Adrenal gland (tissue), 5 donors: ENCODE results near the gene TRAPPC3.

ENCODE experiments used
- POLR2A ChIP-seq, 2 donors: fragments of 450-650 bp; IDR thresholded peaks; one replicate each; pipeline ENCODE4 v1.6.1; 2017; ENCODE audit warnings: antibody characterized with exemption in 2 of 2, mild to moderate bottlenecking in 2 of 2, moderate library complexity in 1 of 2
- TF ChIP-seq, protein P1 (sequence below), 6 experiments: fragments of 450-650 bp in 4 of 6; fragments of 200-600 bp in 2 of 6; sonication (generic) in 1 of 6; IDR thresholded peaks; 1 replicate in 5 of 6; 2 replicates in 1 of 6; pipeline versions ENCODE4 v1.5.1 to v1.8.0; 2016 to 2021; ENCODE audit warnings: antibody characterized with exemption in 6 of 6, mild to moderate bottlenecking in 2 of 6, moderate library complexity in 1 of 6
- donor health status: DM: no; HTN: no; CAD: no.

DNA sequence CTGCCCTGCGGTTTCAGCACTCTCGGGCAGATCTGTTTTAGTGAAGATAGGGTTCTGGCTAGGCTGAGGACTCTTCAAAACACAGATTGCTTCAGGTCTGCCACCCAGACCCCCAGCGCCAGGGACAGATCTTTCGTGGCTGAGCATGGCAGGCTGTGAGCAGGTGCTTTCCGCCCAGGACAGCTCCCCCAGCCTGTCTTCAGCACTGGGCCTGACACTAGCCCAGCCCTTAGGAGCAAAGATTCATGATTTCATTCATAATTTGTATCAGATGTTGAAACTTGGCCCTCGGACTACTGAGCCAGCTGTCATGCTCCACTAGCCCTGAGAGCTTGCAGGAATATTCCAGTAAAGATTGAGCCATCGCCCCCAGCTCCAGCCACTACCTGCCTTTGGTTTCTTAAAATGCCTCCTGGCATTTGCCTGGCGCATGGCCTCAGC, 54.6 kb downstream of the TRAPPC3 start:
- TF ChIP-seq, protein P1, sequence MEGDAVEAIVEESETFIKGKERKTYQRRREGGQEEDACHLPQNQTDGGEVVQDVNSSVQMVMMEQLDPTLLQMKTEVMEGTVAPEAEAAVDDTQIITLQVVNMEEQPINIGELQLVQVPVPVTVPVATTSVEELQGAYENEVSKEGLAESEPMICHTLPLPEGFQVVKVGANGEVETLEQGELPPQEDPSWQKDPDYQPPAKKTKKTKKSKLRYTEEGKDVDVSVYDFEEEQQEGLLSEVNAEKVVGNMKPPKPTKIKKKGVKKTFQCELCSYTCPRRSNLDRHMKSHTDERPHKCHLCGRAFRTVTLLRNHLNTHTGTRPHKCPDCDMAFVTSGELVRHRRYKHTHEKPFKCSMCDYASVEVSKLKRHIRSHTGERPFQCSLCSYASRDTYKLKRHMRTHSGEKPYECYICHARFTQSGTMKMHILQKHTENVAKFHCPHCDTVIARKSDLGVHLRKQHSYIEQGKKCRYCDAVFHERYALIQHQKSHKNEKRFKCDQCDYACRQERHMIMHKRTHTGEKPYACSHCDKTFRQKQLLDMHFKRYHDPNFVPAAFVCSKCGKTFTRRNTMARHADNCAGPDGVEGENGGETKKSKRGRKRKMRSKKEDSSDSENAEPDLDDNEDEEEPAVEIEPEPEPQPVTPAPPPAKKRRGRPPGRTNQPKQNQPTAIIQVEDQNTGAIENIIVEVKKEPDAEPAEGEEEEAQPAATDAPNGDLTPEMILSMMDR (IDR thresholded peaks at IDR 0.05), result no peak
- no peak for TF ChIP-seq POLR2A (IDR thresholded peaks at IDR 0.05)
